ENCODE results near the gene PBOV1. TPM values are rescaled to one million over a fixed set of nuclear protein-coding genes. Genes with fewer than 3 reads are reported as not detected.
"Not testable (repeated sequence)": the region's sequence is repeated elsewhere in the genome, so short reads cannot be mapped to it uniquely, and the experiment has no call there.

PBOV1 gene
- total RNA-seq, 1 donor from 2014 or later = not detected

GRCh38 chr6:138238368-138238767 is 20.1 kb upstream of the PBOV1 start:
- intact Hi-C loops (cut with micrococcal nuclease) = no loop called here

- intact Hi-C loops (cut with micrococcal nuclease) = no loop called here
Observed at GRCh38 chr6:138237463-138237862, 19.2 kb upstream of the PBOV1 start.

DNA sequence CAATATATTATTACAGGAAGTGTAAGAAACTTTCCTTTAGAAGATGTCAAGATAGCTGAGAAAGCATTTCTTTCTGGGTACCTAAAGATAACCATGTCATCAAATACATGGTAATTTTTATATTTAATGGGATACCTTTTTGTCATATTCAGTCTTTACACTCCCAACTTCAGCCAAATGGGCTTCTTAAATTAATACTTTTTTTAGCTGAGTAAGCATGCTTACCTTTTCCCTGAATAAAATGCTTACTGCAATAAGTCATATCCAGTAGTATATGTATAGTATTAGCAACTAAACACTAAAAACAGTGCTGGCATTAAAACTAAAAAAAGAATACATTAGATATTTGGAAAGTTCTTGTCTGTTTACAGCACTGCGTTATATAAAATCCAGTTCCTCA is 17.4 kb upstream of the PBOV1 start:
- intact Hi-C loops (cut with micrococcal nuclease) = no loop called here

- intact Hi-C loops (cut with micrococcal nuclease) = no loop called here
Observed at GRCh38 chr6:138235205-138235604, 16.9 kb upstream of the PBOV1 start.

DNA sequence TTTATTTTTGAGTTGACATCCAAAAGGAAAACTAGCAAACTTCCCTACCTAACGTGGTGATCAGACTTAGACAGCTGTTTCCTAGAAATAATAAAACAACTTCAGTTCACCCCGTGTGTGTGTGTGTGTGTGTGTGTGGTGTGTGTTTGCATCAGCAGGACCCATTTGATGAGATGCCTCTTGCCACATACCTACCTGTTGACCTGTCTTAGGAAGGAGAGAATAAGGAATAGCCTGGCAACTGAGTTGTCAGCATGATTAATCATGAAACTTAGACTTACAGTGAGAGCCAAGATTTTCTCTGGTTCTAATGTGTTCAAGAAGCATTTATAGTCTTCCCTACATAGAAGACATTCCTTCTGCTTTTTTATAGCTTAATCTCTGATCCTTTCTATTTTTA is 16.1 kb upstream of the PBOV1 start:
- intact Hi-C loops (cut with micrococcal nuclease) = no loop called here

GRCh38 chr6:138231381-138231886 is 13.1 kb upstream of the PBOV1 start:
- intact Hi-C loops (cut with micrococcal nuclease) = no loop called here

GRCh38 chr6:138230759-138231380 is 12.6 kb upstream of the PBOV1 start:
- intact Hi-C loops (cut with micrococcal nuclease) = no loop called here

DNA sequence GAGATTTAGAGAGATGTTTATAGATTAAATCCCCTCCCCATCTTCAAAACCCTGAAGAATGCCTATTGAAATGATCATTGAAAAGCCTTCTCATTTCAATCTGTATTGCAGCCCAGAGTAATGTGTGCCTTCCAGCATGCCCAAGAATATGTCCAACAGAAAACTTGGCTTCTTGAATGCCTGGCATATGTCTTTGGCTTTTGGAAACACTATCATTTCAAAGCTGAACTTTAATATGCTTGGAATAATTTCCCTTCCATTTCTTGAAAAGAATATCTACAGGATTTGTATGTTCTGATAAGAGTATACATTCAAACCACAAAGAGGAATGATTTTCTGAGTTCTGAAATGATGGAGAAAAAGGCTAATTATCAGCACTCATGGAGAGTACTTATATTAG is 11.9 kb upstream of the PBOV1 start:
- intact Hi-C loops (cut with micrococcal nuclease) = no loop called here

DNA sequence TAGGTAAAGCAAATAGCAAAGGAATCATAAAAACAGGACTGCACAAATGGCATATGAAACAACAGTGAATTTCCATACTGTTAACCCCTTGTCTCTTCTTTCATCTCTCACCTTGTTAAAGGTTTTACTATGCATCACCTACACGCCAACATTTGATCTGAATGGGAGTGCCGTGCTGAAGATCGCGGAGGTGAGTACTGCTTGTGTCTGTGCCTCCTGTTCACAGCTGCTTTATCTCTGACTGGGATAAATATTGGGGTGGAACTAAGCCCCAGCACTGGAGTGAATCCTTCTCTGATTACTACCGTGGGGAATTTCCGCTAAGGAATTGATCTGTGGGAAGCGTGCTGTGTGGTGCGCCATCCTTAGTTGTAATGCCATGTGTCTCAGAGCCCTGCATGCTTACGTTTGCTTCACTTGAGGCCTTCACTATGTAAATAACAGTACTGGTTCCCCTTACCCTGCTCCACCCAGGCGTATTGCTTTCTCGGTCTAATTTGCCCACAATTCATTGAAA is 11.4 kb upstream of the PBOV1 start:
- intact Hi-C loops (cut with micrococcal nuclease) = no loop called here

GRCh38 chr6:138229072-138229471 is 10.8 kb upstream of the PBOV1 start:
- intact Hi-C loops (cut with micrococcal nuclease) = no loop called here

- intact Hi-C loops (cut with micrococcal nuclease) = no loop called here
Observed at GRCh38 chr6:138227316-138227781, 9.1 kb upstream of the PBOV1 start.

GRCh38 chr6:138226700-138227315 is 8.5 kb upstream of the PBOV1 start:
- intact Hi-C loops (cut with micrococcal nuclease) = no loop called here

GRCh38 chr6:138225953-138226352 is 7.7 kb upstream of the PBOV1 start:
- intact Hi-C loops (cut with micrococcal nuclease) = no loop called here

DNA sequence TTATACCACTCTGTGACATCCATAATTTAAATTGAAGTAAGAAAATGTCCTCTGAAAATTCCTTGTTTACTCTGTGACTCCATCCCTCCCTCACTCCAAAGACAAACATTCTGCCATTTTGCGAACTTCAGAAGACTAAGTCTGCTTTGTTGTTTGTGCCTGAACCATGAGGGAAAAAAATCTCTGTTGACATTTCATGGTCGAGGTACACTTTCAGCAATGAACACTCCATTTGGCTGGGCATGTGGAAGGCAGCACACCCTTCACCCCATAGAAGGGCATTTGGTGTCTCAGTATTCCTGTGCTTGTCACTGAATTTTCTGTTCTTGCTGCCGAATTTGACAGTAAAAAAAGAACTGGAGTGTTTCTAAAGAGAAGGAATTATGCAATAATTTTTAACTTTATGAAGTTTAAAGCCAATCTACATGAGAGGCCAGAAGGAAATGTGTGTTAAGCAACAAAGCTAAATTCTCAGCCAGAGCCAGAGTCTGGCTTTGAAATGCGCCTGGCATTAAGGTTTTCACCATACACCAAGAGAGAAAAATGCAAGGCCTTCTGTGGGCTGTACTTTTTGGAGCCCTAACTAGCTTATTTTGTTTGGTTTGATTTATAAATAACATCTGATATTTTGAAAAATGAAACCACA is 4.7 kb upstream of the PBOV1 start:
- intact Hi-C loops (cut with micrococcal nuclease) = no loop called here

DNA sequence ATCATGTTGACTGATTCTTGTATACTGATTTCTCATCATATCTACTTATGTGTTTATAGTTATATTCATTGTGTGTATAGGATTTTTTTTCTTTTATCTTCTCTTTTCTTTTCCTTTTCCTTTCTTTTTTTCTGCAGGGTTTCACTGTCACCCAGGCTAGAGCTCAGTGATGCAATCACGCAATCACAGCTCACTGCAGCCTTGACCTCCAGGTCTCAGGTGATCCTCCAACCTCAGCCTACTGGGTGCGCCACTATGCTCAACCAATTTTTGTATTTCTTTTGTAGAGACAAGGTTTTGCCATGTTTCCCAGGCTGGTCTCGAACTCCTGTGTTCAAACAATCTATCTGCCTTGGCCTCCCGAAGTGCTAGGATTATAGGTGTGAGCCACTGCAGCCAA is 1.6 kb upstream of the PBOV1 start:
- intact Hi-C loops (cut with micrococcal nuclease) = no loop called here

GRCh38 chr6:138219398-138219797 is 1.1 kb upstream of the PBOV1 start:
- intact Hi-C loops (cut with micrococcal nuclease) = no loop called here

- intact Hi-C loops (cut with micrococcal nuclease) = no loop called here
Observed at GRCh38 chr6:138215093-138215782, 3.1 kb downstream of the PBOV1 start.

GRCh38 chr6:138212530-138212929 is 5.8 kb downstream of the PBOV1 start:
- intact Hi-C loops (cut with micrococcal nuclease) = not testable (repeated sequence)

DNA sequence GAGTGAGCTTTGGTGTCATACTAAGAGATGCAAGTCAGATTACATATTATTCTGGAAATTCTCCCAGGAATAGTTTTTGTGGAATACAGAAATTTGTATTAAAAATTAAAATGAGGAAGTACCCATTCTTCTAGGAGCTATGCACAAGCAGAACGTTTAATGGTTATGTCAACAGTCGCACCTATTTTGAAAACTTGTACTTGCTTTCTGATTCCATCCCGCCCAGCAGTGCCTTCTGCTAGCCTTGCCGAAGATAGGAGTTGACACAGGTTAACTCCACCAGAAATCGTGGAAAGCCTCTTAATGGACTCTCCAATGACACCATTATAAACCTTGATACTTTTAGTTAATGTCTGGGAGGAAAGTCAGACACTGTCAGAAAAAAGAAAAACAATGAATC is 6.7 kb downstream of the PBOV1 start:
- intact Hi-C loops (cut with micrococcal nuclease) = no loop called here

DNA sequence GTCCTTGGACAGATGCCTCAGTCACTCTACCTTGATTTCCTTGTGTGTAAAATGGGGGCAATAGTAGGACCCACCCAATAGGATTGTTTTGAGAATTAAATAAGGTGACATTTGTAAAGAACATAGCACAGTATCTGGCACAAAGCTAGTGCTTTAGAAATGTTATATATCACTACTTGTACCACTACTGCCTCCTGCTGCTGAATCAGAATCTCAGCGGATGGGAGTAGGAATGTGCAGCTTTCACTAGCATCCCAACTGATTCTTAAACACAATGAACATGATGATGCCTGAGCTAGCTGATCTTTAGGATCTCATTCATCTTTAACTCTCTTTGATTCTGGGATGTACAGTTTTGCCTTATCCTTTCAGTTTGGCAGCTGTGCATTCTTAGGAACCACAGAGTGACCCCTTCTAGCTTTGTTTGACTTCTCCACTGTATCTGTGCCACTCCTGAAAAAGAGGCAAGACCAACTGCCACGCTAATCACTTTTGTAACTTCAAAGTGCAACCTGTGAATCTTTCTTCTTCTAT is 7.2 kb downstream of the PBOV1 start:
- intact Hi-C loops (cut with micrococcal nuclease) = no loop called here

DNA sequence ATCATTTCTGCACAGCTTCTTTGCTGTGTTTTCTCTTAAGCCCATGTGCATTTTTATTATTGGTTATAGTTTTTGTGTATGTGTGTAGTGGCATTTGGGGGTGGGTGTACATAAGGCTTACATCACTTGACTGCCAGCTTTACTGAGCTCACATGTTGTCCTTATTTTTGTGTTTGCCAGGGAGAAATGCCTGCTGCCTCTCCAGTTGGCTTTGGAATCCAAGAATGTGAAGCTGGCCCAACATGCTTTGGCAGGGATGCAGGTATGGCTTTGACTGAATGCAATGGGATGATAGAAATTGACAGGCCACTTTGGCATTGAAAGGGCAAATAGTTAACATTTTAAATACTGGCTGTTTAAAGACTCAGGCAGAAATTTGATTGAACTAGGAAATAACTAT is 11.4 kb downstream of the PBOV1 start:
- intact Hi-C loops (cut with micrococcal nuclease) = no loop called here

Measured in T-helper 1 cell treated with Interleukin-12 subunit alpha and Interleukin-12 subunit beta and Interleukin-4 antibody, amounts not matched to agents 30 ng/mL and 1 ng/mL, for 36 hours (primary cell).